ENCODE data around the gene TLE1. TPM values are rescaled to one million over a fixed set of nuclear protein-coding genes. Genes with fewer than 3 reads are reported as not detected.

TLE1 gene
- total RNA-seq, 1 experiment from 2014 or later = 17.3 TPM

DNA sequence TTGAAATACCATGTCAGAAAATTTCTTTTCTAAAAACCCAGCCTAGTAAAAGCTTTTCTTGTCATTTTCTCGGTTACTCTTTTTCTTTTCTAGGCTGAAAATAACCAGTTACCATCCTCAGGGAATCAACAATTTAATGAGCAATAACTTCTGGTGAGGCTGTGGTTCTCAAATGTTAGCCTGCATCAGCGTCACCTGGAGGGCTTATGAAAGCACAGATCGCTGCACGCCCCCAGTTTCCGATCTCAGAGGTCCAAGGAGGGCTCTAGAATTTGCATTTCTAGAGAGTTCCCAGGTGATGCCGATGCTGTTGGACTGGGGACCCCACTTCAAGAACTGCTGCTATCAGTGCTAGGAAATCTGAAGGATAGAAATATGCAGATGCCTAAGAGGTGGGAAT is 28.9 kb upstream of the TLE1 start:
- CTCF ChIA-PET = no interaction called here
- POLR2A ChIA-PET = no interaction called here
- H3K27ac ChIP-seq (ENCODE audit: low read depth, low read length) = no peak overlapping the region
- intact Hi-C loops (cut with micrococcal nuclease) = no loop called here
- H3K36me3 ChIP-seq (ENCODE audit: control insufficient read depth in 1 of 2, insufficient read depth in 2 of 2, low read length in 2 of 2) = no peaks in the 10 kb centered on the region
- no peak overlapping the region for H3K4me3 ChIP-seq (replicated peaks in 1 of 2; ENCODE audit: low read depth in 1 of 2, low read length in 2 of 2)
- ATAC-seq = no peak
- H3K27me3 ChIP-seq (ENCODE audit: insufficient read depth, low read length) = no peaks in the 10 kb centered on the region
- TF ChIP-seq, protein P1, sequence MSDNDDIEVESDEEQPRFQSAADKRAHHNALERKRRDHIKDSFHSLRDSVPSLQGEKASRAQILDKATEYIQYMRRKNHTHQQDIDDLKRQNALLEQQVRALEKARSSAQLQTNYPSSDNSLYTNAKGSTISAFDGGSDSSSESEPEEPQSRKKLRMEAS (IDR thresholded peaks at IDR 0.05) = no peak
- no peak for TF ChIP-seq SRF (IDR thresholded peaks at IDR 0.05; ENCODE audit: low read depth)
- no TSS peak for BruUV-seq (replicated peaks)
- no peak overlapping the region for H3K4me2 ChIP-seq (ENCODE audit: low read length)
- DNase-seq (ENCODE audit: low read depth, low spot score) = no peak
- H3K79me2 ChIP-seq (ENCODE audit: insufficient read depth, low read length) = no peaks in the 10 kb centered on the region
- RAD21 ChIA-PET (ENCODE audit: low non-redundant PET in 1 of 2, low total read pairs in 2 of 2, uncharacterized antibody in 2 of 2, unreplicated experiment in 2 of 2) = no interaction called here
- H3K9me2 ChIP-seq (ENCODE audit: insufficient read depth) = no peaks in the 10 kb centered on the region
- no peaks in the 10 kb centered on the region for H3K4me1 ChIP-seq (ENCODE audit: control insufficient read depth in 1 of 2, insufficient read depth in 2 of 2, low read length in 2 of 2)
- no peak overlapping the region for H2AFZ ChIP-seq (ENCODE audit: low read depth, low read length, poor library complexity, severe bottlenecking)
- H3K9ac ChIP-seq (ENCODE audit: low read length) = no peak overlapping the region
- no peaks in the 10 kb centered on the region for H4K20me1 ChIP-seq (ENCODE audit: insufficient read depth)
- H3K9me3 ChIP-seq (ENCODE audit: control insufficient read depth in 1 of 2, insufficient read depth in 1 of 2, low read depth in 1 of 2, low read length in 2 of 2) = no peaks in the 10 kb centered on the region

DNA sequence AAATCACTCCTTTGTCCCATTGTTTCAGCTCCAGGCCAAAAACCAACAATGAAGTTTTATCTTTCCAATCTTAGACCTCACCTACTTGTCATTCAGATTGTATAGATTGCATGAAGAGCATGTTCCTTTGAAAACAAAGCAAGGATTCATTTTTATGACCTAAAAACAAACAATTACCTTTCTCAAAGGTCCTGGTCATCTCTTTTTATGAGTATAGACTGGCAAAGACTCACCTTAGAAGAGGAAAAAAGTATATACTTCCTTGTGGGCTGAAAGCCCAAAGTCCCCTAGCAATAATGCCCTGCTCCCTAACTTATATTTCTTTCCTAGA is 28.4 kb upstream of the TLE1 start:
- Histone ChIP-seq H3K79me2 (ENCODE audit: insufficient read depth, low read length) (no peaks in the 10 kb centered on the region), H3K4me2 (ENCODE audit: low read length) (no peak overlapping the region), H3K4me3 (replicated peaks in 1 of 2; ENCODE audit: low read depth in 1 of 2, low read length in 2 of 2) (no peak overlapping the region), H3K27me3 (ENCODE audit: insufficient read depth, low read length) (no peaks in the 10 kb centered on the region), H3K9me2 (ENCODE audit: insufficient read depth) (no peaks in the 10 kb centered on the region), H3K4me1 (ENCODE audit: control insufficient read depth in 1 of 2, insufficient read depth in 2 of 2, low read length in 2 of 2) (no peaks in the 10 kb centered on the region), H3K36me3 (ENCODE audit: control insufficient read depth in 1 of 2, insufficient read depth in 2 of 2, low read length in 2 of 2) (no peaks in the 10 kb centered on the region), H2AFZ (ENCODE audit: low read depth, low read length, poor library complexity, severe bottlenecking) (no peak overlapping the region), H3K27ac (ENCODE audit: low read depth, low read length) (no peak overlapping the region), H3K9me3 (ENCODE audit: control insufficient read depth in 1 of 2, insufficient read depth in 1 of 2, low read depth in 1 of 2, low read length in 2 of 2) (no peaks in the 10 kb centered on the region), H4K20me1 (ENCODE audit: insufficient read depth) (no peaks in the 10 kb centered on the region), H3K9ac (ENCODE audit: low read length) (no peak overlapping the region)
- no peak for ATAC-seq
- no peak for DNase-seq (ENCODE audit: low read depth, low spot score)
- RAD21 ChIA-PET (ENCODE audit: low non-redundant PET in 1 of 2, low total read pairs in 2 of 2, uncharacterized antibody in 2 of 2, unreplicated experiment in 2 of 2) = no interaction called here
- POLR2A ChIA-PET = no interaction called here
- CTCF ChIA-PET = no interaction called here
- no peak for TF ChIP-seq EZH2 (IDR thresholded peaks at IDR 0.05)
- TF ChIP-seq CEBPB (IDR thresholded peaks at IDR 0.05; ENCODE audit: low read depth) = no peak
- no peak for TF ChIP-seq SRF (IDR thresholded peaks at IDR 0.05; ENCODE audit: low read depth)
- TF ChIP-seq ZNF274 (IDR thresholded peaks at IDR 0.05; ENCODE audit: low read depth, low read length) = no peak
- TF ChIP-seq FOSL1 (IDR thresholded peaks at IDR 0.05; ENCODE audit: low read depth) = no peak
- TF ChIP-seq, protein P1 (IDR thresholded peaks at IDR 0.05) = no peak
- no peak for TF ChIP-seq SIN3A (IDR thresholded peaks at IDR 0.05; ENCODE audit: low read depth)
- TF ChIP-seq, protein P2, sequence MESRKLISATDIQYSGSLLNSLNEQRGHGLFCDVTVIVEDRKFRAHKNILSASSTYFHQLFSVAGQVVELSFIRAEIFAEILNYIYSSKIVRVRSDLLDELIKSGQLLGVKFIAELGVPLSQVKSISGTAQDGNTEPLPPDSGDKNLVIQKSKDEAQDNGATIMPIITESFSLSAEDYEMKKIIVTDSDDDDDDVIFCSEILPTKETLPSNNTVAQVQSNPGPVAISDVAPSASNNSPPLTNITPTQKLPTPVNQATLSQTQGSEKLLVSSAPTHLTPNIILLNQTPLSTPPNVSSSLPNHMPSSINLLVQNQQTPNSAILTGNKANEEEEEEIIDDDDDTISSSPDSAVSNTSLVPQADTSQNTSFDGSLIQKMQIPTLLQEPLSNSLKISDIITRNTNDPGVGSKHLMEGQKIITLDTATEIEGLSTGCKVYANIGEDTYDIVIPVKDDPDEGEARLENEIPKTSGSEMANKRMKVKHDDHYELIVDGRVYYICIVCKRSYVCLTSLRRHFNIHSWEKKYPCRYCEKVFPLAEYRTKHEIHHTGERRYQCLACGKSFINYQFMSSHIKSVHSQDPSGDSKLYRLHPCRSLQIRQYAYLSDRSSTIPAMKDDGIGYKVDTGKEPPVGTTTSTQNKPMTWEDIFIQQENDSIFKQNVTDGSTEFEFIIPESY (IDR thresholded peaks at IDR 0.05; ENCODE audit: extremely low read depth, insufficient replicate concordance, low read length) = no peak
- TF ChIP-seq EZH2phosphoT487 (IDR thresholded peaks at IDR 0.05; ENCODE audit: borderline replicate concordance) = no peak
- intact Hi-C loops (cut with micrococcal nuclease) = no loop called here
- BruUV-seq (replicated peaks) = no TSS peak

Measured in HCT116 (cell line).